Stomach (tissue), 9 donors: ENCODE data around the gene TSPAN15. TPM values are rescaled to one million over a fixed set of nuclear protein-coding genes. Genes with fewer than 3 reads are reported as not detected.

ENCODE experiments used
- DNase-seq, 2 donors: peaks; one replicate each; pipeline versions ENCODE4 v3.0.0 to v3.0.0-alpha.2; 2013 to 2019
- H3K27ac ChIP-seq, 5 donors: fragments of 200-600 bp in 4 of 5; sonication (generic) in 4 of 5; one replicate each; pipeline ENCODE4 v1.5.1; 2013 to 2019; ENCODE audit warnings: mild to moderate bottlenecking in 1 of 5, moderate library complexity in 1 of 5
- H3K27me3 ChIP-seq, 3 donors: fragments of 200-600 bp; sonication (generic); one replicate each; pipeline ENCODE4 v1.5.1; 2017 to 2019; ENCODE audit warnings: mixed run types in 1 of 3
- H3K36me3 ChIP-seq, 4 donors: fragments of 200-600 bp; sonication (generic); 1 replicate in 3 of 4; 2 replicates in 1 of 4; pipeline ENCODE4 v1.5.1; 2016 to 2019
- H3K4me1 ChIP-seq, 4 donors: fragments of 200-600 bp; sonication (generic); one replicate each; pipeline ENCODE4 v1.5.1; 2016 to 2019
- H3K4me3 ChIP-seq, 4 donors: fragments of 200-600 bp; sonication (generic) in 3 of 4; one replicate each; pipeline ENCODE4 v1.5.1; 2016 to 2019; ENCODE audit warnings: mild to moderate bottlenecking in 1 of 4
- H3K9me3 ChIP-seq, 4 donors: fragments of 200-600 bp; sonication (generic); one replicate each; pipeline ENCODE4 v1.5.1; 2016 to 2019
- CTCF ChIP-seq, 7 experiments: fragments of 450-650 bp in 4 of 7; fragments of 200-600 bp in 3 of 7; sonication (generic) in 3 of 7; IDR thresholded peaks; one replicate each; pipeline ENCODE4 v1.5.1; 2016 to 2019; ENCODE audit warnings: antibody characterized with exemption in 7 of 7, control low read depth in 2 of 7, mild to moderate bottlenecking in 1 of 7
- EP300 ChIP-seq: sonication (generic); formaldehyde crosslinking; IDR thresholded peaks from one replicate; pipeline ENCODE4 v1.6.1; 2017; ENCODE audit warnings: antibody characterized with exemption
- POLR2A ChIP-seq, 4 donors: fragments of 450-650 bp; IDR thresholded peaks; one replicate each; pipeline ENCODE4 v1.6.1; 2016; ENCODE audit warnings: antibody characterized with exemption in 4 of 4, control low read depth in 2 of 4, mild to moderate bottlenecking in 1 of 4, moderate library complexity in 1 of 4
- POLR2AphosphoS5 ChIP-seq, 3 donors: sonication (generic); formaldehyde crosslinking; IDR thresholded peaks; one replicate each; pipeline ENCODE4 v1.6.1; 2016; ENCODE audit warnings: antibody characterized with exemption in 3 of 3
- WGBS, 5 donors: extraction: QIAGEN DNeasy Blood & Tissue Kit in 3 of 5; methylation state at CpG; one replicate each; pipeline versions ENCODE4 v1.1.5 to v1.1.7; 2013 to 2018; 5-methylcytosine and 5-hydroxymethylcytosine counted together
- intact Hi-C: fragments of 100-400 bp; cut with DNase I; formaldehyde crosslinking; loops from one replicate; pipeline ENCODE4 v1.15.1; 2023; ENCODE audit warnings: low total_unique reads
- polyA plus RNA-seq, 3 donors: library from polyadenylated mRNA; stranded (reverse); fragments of 200-250 nt; gene quantifications; one replicate each; pipeline ENCODE4 v1.2.3, GENCODE V29; 2013
- total RNA-seq, 5 donors: library from RNA; depleted of rRNA; stranded (reverse); fragments of >200 nt; gene quantifications; one replicate each; pipeline versions ENCODE4 v1.1.0 to v1.2.3, GENCODE V29; 2014 to 2016
- donor health status: healthy with polysubstance abuse.
- donor health status: Bipolar disorder and iron deficiency.
- donor health status: healthy.

The TSPAN15 gene
- total and polyA plus RNA-seq, 8 donors: 23.5 to 153 (median 74.5) TPM

GRCh38 chr10:69409968-69410367 is 41.3 kb upstream of the TSPAN15 start:
- WGBS, 5 donors: 55 to 68% (median 62%) methylated on average over 6 of the region's 6 CpGs
- Histone ChIP-seq H3K36me3 (peaks cover 0 to 11% (median 7%) of the 10 kb centered on the region in 4 donors), H3K4me1 (peaks cover 19 to 62% (median 41%) of the 10 kb centered on the region in 4 donors), H3K27me3 (no peaks in the 10 kb centered on the region), H3K27ac (peak overlapping the region in 4 of 5 donors; percentile 85 to 95 (median 94)), H3K9me3 (no peaks in the 10 kb centered on the region), H3K4me3 (no peak overlapping the region)
- peak in 1 of 2 donors; percentile 49 for DNase-seq
- TF ChIP-seq POLR2AphosphoS5 (IDR thresholded peaks at IDR 0.05): peak in 1 of 3 donors; percentile 45
- TF ChIP-seq CTCF (IDR thresholded peaks at IDR 0.05): no peak
- intact Hi-C loops: loop anchor here (5.0 kb wide), 1 partner anchor 97 kb away; no protein-coding TSS in a partner anchor

GRCh38 chr10:69410487-69410886 is 40.8 kb upstream of the TSPAN15 start:
- Histone ChIP-seq H3K4me3 (no peak overlapping the region), H3K4me1 (peaks cover 19 to 58% (median 40%) of the 10 kb centered on the region in 4 donors), H3K27ac (peak overlapping the region in 4 of 5 donors; percentile 85 to 95 (median 94)), H3K27me3 (no peaks in the 10 kb centered on the region), H3K36me3 (peaks cover 0 to 5% (median 3%) of the 10 kb centered on the region in 4 donors), H3K9me3 (no peaks in the 10 kb centered on the region)
- WGBS, 5 donors: 80 to 95% (median 87%) methylated on average over 9 to 10 of the region's 10 CpGs
- intact Hi-C loops: loop anchor here (5.0 kb wide), 1 partner anchor 97 kb away; no protein-coding TSS in a partner anchor
- DNase-seq: no peak
- TF ChIP-seq EP300: no peak
- TF ChIP-seq POLR2AphosphoS5 (IDR thresholded peaks at IDR 0.05): no peak
- no peak for TF ChIP-seq CTCF (IDR thresholded peaks at IDR 0.05)
- TF ChIP-seq POLR2A (IDR thresholded peaks at IDR 0.05): no peak

- DNase-seq: no peak
- Histone ChIP-seq H3K4me3 (no peak overlapping the region), H3K36me3 (no peaks in the 10 kb centered on the region), H3K27ac (peak overlapping the region in 4 of 5 donors; percentile 33 to 95 (median 79)), H3K4me1 (peaks cover 19 to 49% (median 35%) of the 10 kb centered on the region in 4 donors), H3K9me3 (no peaks in the 10 kb centered on the region), H3K27me3 (no peaks in the 10 kb centered on the region)
- 47 to 57% (median 56%) methylated on average over 4 of the region's 4 CpGs for WGBS, 5 donors
- TF ChIP-seq EP300 (no peak), POLR2A (IDR thresholded peaks at IDR 0.05) (no peak), POLR2AphosphoS5 (IDR thresholded peaks at IDR 0.05) (no peak), CTCF (IDR thresholded peaks at IDR 0.05) (no peak)
- intact Hi-C loops: loop anchor here (5.0 kb wide), 1 partner anchor 96 kb away; no protein-coding TSS in a partner anchor
These were observed 39.8 kb upstream of the TSPAN15 start for GRCh38 chr10:69411476-69411875.

- Histone ChIP-seq H3K27ac (peak overlapping the region in 4 of 5 donors; percentile 26 to 95 (median 50)), H3K9me3 (no peaks in the 10 kb centered on the region), H3K36me3 (no peaks in the 10 kb centered on the region), H3K27me3 (no peaks in the 10 kb centered on the region), H3K4me3 (no peak overlapping the region), H3K4me1 (peaks cover 12 to 48% (median 29%) of the 10 kb centered on the region in 4 donors)
- no peak for TF ChIP-seq POLR2A (IDR thresholded peaks at IDR 0.05)
- TF ChIP-seq CTCF (IDR thresholded peaks at IDR 0.05): no peak
- no peak for TF ChIP-seq POLR2AphosphoS5 (IDR thresholded peaks at IDR 0.05)
- no peak for TF ChIP-seq EP300
- intact Hi-C loops: loop anchor here (5.0 kb wide), 1 partner anchor 95 kb away; no protein-coding TSS in a partner anchor
- 62 to 83% (median 78%) methylated on average over 3 of the region's 3 CpGs for WGBS, 5 donors
- DNase-seq: no peak
These were observed 39.0 kb upstream of the TSPAN15 start for GRCh38 chr10:69412232-69412790.
